OCI-LY3 (cell line): ENCODE measurements around the gene STC2.

Source experiments
- CTCF ChIP-seq: fragments of 200-600, 300-600 bp; sonication (generic); IDR thresholded peaks from 2 replicates; pipeline ENCODE4 v1.5.1; 2014; ENCODE audit warnings: antibody characterized with exemption, low read length, low read depth
- EZH2phosphoT487 ChIP-seq: fragments of 200-600 bp; shearing (Covaris generic); IDR thresholded peaks from 2 replicates; pipeline ENCODE4 v1.6.1; 2018; ENCODE audit warnings: antibody characterized with exemption, mixed run types, low read depth

- TF ChIP-seq CTCF (no peak), EZH2phosphoT487 (no peak)
Measured at GRCh38 chr5:173318881-173319620, 9.2 kb downstream of the STC2 start.
